ENCODE results near the gene VEPH1. TPM values are rescaled to one million over a fixed set of nuclear protein-coding genes. Genes with fewer than 3 reads are reported as not detected.

Gene VEPH1
- total and polyA plus RNA-seq, 5 donors from 2014 or later: 2.6 TPM; not detected in 4

DNA sequence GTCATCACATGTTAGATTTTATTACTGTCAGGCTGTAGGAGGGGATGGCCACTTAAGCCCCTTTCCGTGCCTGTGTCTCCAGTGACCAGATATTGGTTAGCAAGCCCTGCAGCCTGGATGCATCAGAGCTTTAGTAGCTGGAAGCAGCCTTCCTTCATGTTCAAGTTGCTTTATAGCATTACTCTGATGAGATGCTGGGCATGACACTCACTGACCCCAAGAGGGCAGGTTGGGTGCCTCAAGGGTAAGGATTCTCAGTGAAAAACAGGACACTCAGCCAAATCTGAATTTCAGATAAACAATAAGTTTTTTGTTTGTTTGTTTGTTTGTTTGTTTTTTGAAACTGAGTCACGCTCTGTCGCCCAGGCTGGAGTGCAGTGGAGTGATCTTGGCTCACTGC, 135.0 kb downstream of the VEPH1 start:
- H3K36me3 Mint-ChIP-seq: peaks cover 3% of the 10 kb centered on the region
- Histone ChIP-seq H3K27me3 (ENCODE audit: control insufficient read depth, insufficient read depth, low read length) (no peaks in the 10 kb centered on the region), H3K36me3 (ENCODE audit: control insufficient read depth, insufficient read depth, low read length) (no peaks in the 10 kb centered on the region), H3K4me3 (ENCODE audit: low read depth, low read length) (no peak overlapping the region), H3K27ac (ENCODE audit: insufficient read depth, low read length, poor library complexity, severe bottlenecking) (no peak overlapping the region), H3K9me3 (ENCODE audit: control insufficient read depth in 2 of 2, low read length in 2 of 2) (no peaks in the 10 kb centered on the region), H3K4me1 (ENCODE audit: control insufficient read depth, insufficient read depth, low read length, poor library complexity, severe bottlenecking) (no peaks in the 10 kb centered on the region)
- DNase-seq (no peak), ATAC-seq (ENCODE audit: low read depth in 2 of 2) (no peak)
- no peaks in the 10 kb centered on the region for H3K4me1 Mint-ChIP-seq
- no peaks in the 10 kb centered on the region for H3K9me3 Mint-ChIP-seq
- H3K4me3 Mint-ChIP-seq: no peak overlapping the region
- H3K27me3 Mint-ChIP-seq: no peaks in the 10 kb centered on the region
- no peak overlapping the region for H3K27ac Mint-ChIP-seq

DNA sequence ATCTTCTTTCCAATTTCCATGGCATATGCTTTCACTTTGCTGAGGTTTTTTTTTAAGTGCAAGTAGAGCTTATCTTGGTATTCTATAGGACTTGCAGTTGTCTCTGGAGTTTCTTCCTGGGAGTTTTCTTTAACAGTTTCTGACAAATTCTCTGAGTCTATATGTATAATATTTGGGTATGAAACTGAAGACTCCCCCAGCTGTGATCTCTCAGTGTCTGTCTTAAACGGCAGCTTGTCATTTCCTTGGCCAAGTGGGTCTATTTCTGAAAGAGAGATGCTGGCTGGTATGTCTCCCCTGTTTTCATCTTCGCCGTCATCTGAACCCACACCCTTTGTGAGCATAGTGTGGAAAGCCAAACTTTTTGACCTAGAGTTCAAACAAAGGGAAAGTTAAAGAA, 139.8 kb downstream of the VEPH1 start:
- Mint-ChIP-seq H3K4me1 (no peaks in the 10 kb centered on the region), H3K27me3 (no peaks in the 10 kb centered on the region), H3K27ac (no peak overlapping the region), H3K9me3 (no peaks in the 10 kb centered on the region), H3K36me3 (no peaks in the 10 kb centered on the region), H3K4me3 (no peak overlapping the region)
- Histone ChIP-seq H3K4me3 (ENCODE audit: low read depth, low read length) (no peak overlapping the region), H3K4me1 (ENCODE audit: control insufficient read depth, insufficient read depth, low read length, poor library complexity, severe bottlenecking) (no peaks in the 10 kb centered on the region), H3K27me3 (ENCODE audit: control insufficient read depth, insufficient read depth, low read length) (no peaks in the 10 kb centered on the region), H3K9me3 (ENCODE audit: control insufficient read depth in 2 of 2, low read length in 2 of 2) (no peaks in the 10 kb centered on the region), H3K36me3 (ENCODE audit: control insufficient read depth, insufficient read depth, low read length) (no peaks in the 10 kb centered on the region), H3K27ac (ENCODE audit: insufficient read depth, low read length, poor library complexity, severe bottlenecking) (no peak overlapping the region)
- ATAC-seq (ENCODE audit: low read depth in 2 of 2) (no peak), DNase-seq (no peak)

GRCh38 chr3:157362348-157362747, 140.9 kb downstream of the VEPH1 start:
- Mint-ChIP-seq H3K36me3 (no peaks in the 10 kb centered on the region), H3K4me3 (no peak overlapping the region), H3K9me3 (no peaks in the 10 kb centered on the region), H3K4me1 (no peaks in the 10 kb centered on the region), H3K27me3 (no peaks in the 10 kb centered on the region), H3K27ac (no peak overlapping the region)
- Histone ChIP-seq H3K27ac (ENCODE audit: insufficient read depth, low read length, poor library complexity, severe bottlenecking) (no peak overlapping the region), H3K4me3 (ENCODE audit: low read depth, low read length) (no peak overlapping the region), H3K9me3 (ENCODE audit: control insufficient read depth in 2 of 2, low read length in 2 of 2) (no peaks in the 10 kb centered on the region), H3K36me3 (ENCODE audit: control insufficient read depth, insufficient read depth, low read length) (no peaks in the 10 kb centered on the region), H3K27me3 (ENCODE audit: control insufficient read depth, insufficient read depth, low read length) (no peaks in the 10 kb centered on the region), H3K4me1 (ENCODE audit: control insufficient read depth, insufficient read depth, low read length, poor library complexity, severe bottlenecking) (no peaks in the 10 kb centered on the region)
- ATAC-seq (ENCODE audit: low read depth in 2 of 2) (no peak), DNase-seq (no peak)

GRCh38 chr3:157360044-157360443, 143.2 kb downstream of the VEPH1 start:
- no peaks in the 10 kb centered on the region for H3K27me3 Mint-ChIP-seq
- ATAC-seq (ENCODE audit: low read depth in 2 of 2): no peak
- H3K9me3 Mint-ChIP-seq: no peaks in the 10 kb centered on the region
- no peak overlapping the region for H3K27ac Mint-ChIP-seq
- H3K27ac ChIP-seq (ENCODE audit: insufficient read depth, low read length, poor library complexity, severe bottlenecking): no peak overlapping the region
- no peak overlapping the region for H3K4me3 Mint-ChIP-seq
- H3K4me3 ChIP-seq (ENCODE audit: low read depth, low read length): no peak overlapping the region
- H3K27me3 ChIP-seq (ENCODE audit: control insufficient read depth, insufficient read depth, low read length): no peaks in the 10 kb centered on the region
- H3K4me1 ChIP-seq (ENCODE audit: control insufficient read depth, insufficient read depth, low read length, poor library complexity, severe bottlenecking): no peaks in the 10 kb centered on the region
- H3K36me3 ChIP-seq (ENCODE audit: control insufficient read depth, insufficient read depth, low read length): no peaks in the 10 kb centered on the region
- H3K4me1 Mint-ChIP-seq: no peaks in the 10 kb centered on the region
- no peaks in the 10 kb centered on the region for H3K9me3 ChIP-seq (ENCODE audit: control insufficient read depth in 2 of 2, low read length in 2 of 2)
- no peaks in the 10 kb centered on the region for H3K36me3 Mint-ChIP-seq
- DNase-seq: no peak

DNA sequence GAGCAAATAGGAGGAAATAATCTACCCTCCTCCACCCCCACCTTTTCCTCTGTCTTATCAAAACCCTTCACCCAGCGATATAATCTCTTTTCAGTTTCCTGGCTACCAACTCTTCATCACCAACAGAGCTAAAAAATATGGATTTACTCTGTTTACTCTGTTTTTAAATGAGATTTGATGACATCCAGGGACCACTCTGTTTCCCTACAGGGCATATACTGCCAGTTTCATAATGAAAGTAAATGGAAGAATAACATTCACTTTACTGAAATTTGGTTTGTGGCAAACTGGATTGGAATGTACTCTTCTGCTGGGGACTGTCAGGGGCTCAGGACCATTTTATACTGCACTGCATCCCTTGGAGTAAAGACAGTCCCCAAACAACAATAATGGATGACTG, 146.7 kb downstream of the VEPH1 start:
- Histone ChIP-seq H3K4me3 (ENCODE audit: low read depth, low read length) (no peak overlapping the region), H3K27ac (ENCODE audit: insufficient read depth, low read length, poor library complexity, severe bottlenecking) (no peak overlapping the region), H3K27me3 (ENCODE audit: control insufficient read depth, insufficient read depth, low read length) (no peaks in the 10 kb centered on the region), H3K36me3 (ENCODE audit: control insufficient read depth, insufficient read depth, low read length) (no peaks in the 10 kb centered on the region), H3K9me3 (ENCODE audit: control insufficient read depth in 2 of 2, low read length in 2 of 2) (no peaks in the 10 kb centered on the region), H3K4me1 (ENCODE audit: control insufficient read depth, insufficient read depth, low read length, poor library complexity, severe bottlenecking) (no peaks in the 10 kb centered on the region)
- H3K27me3 Mint-ChIP-seq: no peaks in the 10 kb centered on the region
- DNase-seq (no peak), ATAC-seq (ENCODE audit: low read depth in 2 of 2) (no peak)
- no peak overlapping the region for H3K27ac Mint-ChIP-seq
- no peak overlapping the region for H3K4me3 Mint-ChIP-seq
- H3K36me3 Mint-ChIP-seq: no peaks in the 10 kb centered on the region
- no peaks in the 10 kb centered on the region for H3K4me1 Mint-ChIP-seq
- peaks cover 0 to 6% (median 1%) of the 10 kb centered on the region in 7 donors for H3K9me3 Mint-ChIP-seq

GRCh38 chr3:157355276-157355675, 147.9 kb downstream of the VEPH1 start:
- Mint-ChIP-seq H3K4me1 (no peaks in the 10 kb centered on the region), H3K27ac (no peak overlapping the region), H3K9me3 (peaks cover 0 to 8% (median 2%) of the 10 kb centered on the region in 7 donors), H3K27me3 (no peaks in the 10 kb centered on the region), H3K4me3 (no peak overlapping the region), H3K36me3 (no peaks in the 10 kb centered on the region)
- H3K27me3 ChIP-seq (ENCODE audit: control insufficient read depth, insufficient read depth, low read length): no peaks in the 10 kb centered on the region
- H3K9me3 ChIP-seq (ENCODE audit: control insufficient read depth in 2 of 2, low read length in 2 of 2): no peaks in the 10 kb centered on the region
- H3K4me1 ChIP-seq (ENCODE audit: control insufficient read depth, insufficient read depth, low read length, poor library complexity, severe bottlenecking): no peaks in the 10 kb centered on the region
- H3K4me3 ChIP-seq (ENCODE audit: low read depth, low read length): no peak overlapping the region
- H3K27ac ChIP-seq (ENCODE audit: insufficient read depth, low read length, poor library complexity, severe bottlenecking): no peak overlapping the region
- DNase-seq (no peak), ATAC-seq (ENCODE audit: low read depth in 2 of 2) (no peak)
- H3K36me3 ChIP-seq (ENCODE audit: control insufficient read depth, insufficient read depth, low read length): no peaks in the 10 kb centered on the region

- H3K9me3 Mint-ChIP-seq: peaks cover 0 to 8% (median 2%) of the 10 kb centered on the region in 7 donors
- H3K4me3 ChIP-seq (ENCODE audit: low read depth, low read length): no peak overlapping the region
- H3K9me3 ChIP-seq (ENCODE audit: control insufficient read depth in 2 of 2, low read length in 2 of 2): no peaks in the 10 kb centered on the region
- H3K36me3 ChIP-seq (ENCODE audit: control insufficient read depth, insufficient read depth, low read length): no peaks in the 10 kb centered on the region
- no peak overlapping the region for H3K27ac Mint-ChIP-seq
- H3K4me3 Mint-ChIP-seq: no peak overlapping the region
- no peak overlapping the region for H3K27ac ChIP-seq (ENCODE audit: insufficient read depth, low read length, poor library complexity, severe bottlenecking)
- no peaks in the 10 kb centered on the region for H3K4me1 ChIP-seq (ENCODE audit: control insufficient read depth, insufficient read depth, low read length, poor library complexity, severe bottlenecking)
- no peaks in the 10 kb centered on the region for H3K27me3 Mint-ChIP-seq
- ATAC-seq (ENCODE audit: low read depth in 2 of 2) (no peak), DNase-seq (no peak)
- H3K4me1 Mint-ChIP-seq: no peaks in the 10 kb centered on the region
- H3K36me3 Mint-ChIP-seq: no peaks in the 10 kb centered on the region
- H3K27me3 ChIP-seq (ENCODE audit: control insufficient read depth, insufficient read depth, low read length): no peaks in the 10 kb centered on the region
Observed at GRCh38 chr3:157354722-157355121, 148.5 kb downstream of the VEPH1 start.

DNA sequence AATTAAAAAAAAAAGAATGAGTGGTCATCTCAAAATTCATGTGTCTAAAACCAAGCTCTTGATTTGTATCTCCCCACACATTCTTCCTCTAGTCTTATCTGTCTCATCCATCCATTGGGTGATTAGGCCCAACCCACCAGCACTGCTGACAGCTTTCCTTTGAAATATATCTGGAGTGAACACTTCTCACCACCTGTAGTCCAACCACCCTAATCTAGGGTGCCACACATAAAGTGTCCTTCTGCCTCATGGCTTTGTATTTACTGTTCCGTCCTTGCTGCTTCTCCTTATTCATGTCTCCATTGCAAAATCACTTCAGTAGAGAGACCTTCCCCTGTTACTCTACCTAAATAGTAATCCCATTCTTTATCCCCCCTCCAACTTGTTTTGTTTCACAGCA, 149.0 kb downstream of the VEPH1 start:
- Mint-ChIP-seq H3K36me3 (no peaks in the 10 kb centered on the region), H3K4me1 (no peaks in the 10 kb centered on the region), H3K27me3 (no peaks in the 10 kb centered on the region), H3K27ac (no peak overlapping the region), H3K4me3 (no peak overlapping the region), H3K9me3 (peaks cover 0 to 8% (median 2%) of the 10 kb centered on the region in 7 donors)
- H3K4me1 ChIP-seq (ENCODE audit: control insufficient read depth, insufficient read depth, low read length, poor library complexity, severe bottlenecking): no peaks in the 10 kb centered on the region
- ATAC-seq (ENCODE audit: low read depth in 2 of 2) (no peak), DNase-seq (no peak)
- no peaks in the 10 kb centered on the region for H3K36me3 ChIP-seq (ENCODE audit: control insufficient read depth, insufficient read depth, low read length)
- H3K4me3 ChIP-seq (ENCODE audit: low read depth, low read length): no peak overlapping the region
- H3K9me3 ChIP-seq (ENCODE audit: control insufficient read depth in 2 of 2, low read length in 2 of 2): no peaks in the 10 kb centered on the region
- no peak overlapping the region for H3K27ac ChIP-seq (ENCODE audit: insufficient read depth, low read length, poor library complexity, severe bottlenecking)
- H3K27me3 ChIP-seq (ENCODE audit: control insufficient read depth, insufficient read depth, low read length): no peaks in the 10 kb centered on the region
